Thoracic aorta (tissue), 2 donors: Measurements from ENCODE around the gene SSUH2. TPM values are rescaled to one million over a fixed set of nuclear protein-coding genes. Genes with fewer than 3 reads are reported as not detected.

Experiments used
- ATAC-seq: fragments of 150-250 bp; one replicate; pipeline ENCODE4 v1.8.0; 2017; ENCODE audit warnings: low read depth; ENCODE audit not compliant: insufficient number of reproducible peaks, low FRiP score
- DNase-seq: peaks from one replicate; pipeline ENCODE4 v3.0.0-alpha.2; 2020; ENCODE audit warnings: low spot score
- H3K27ac ChIP-seq, 2 donors: fragments of 200-600 bp; sonication (generic); 1 replicate in 1 of 2; 2 replicates in 1 of 2; pipeline ENCODE4 v1.5.1; 2016; ENCODE audit warnings: mild to moderate bottlenecking in 2 of 2, moderate library complexity in 2 of 2
- H3K27me3 ChIP-seq: fragments of 200-600 bp; sonication (generic); replicated peaks from 2 replicates; pipeline ENCODE4 v1.6.0; 2016; ENCODE audit warnings: mild to moderate bottlenecking; ENCODE audit not compliant: insufficient read depth
- H3K36me3 ChIP-seq: fragments of 200-600 bp; sonication (generic); one replicate; pipeline ENCODE4 v1.5.1; 2016
- H3K4me1 ChIP-seq, 2 donors: fragments of 200-600 bp; sonication (generic); 1 replicate in 1 of 2; 2 replicates in 1 of 2; pipeline versions ENCODE4 v1.5.1 to v1.6.0; 2016; ENCODE audit warnings: low read depth in 2 of 2, mild to moderate bottlenecking in 1 of 2; ENCODE audit not compliant: control insufficient read depth in 1 of 2
- H3K4me3 ChIP-seq: fragments of 200-600 bp; sonication (generic); 2 replicates; pipeline ENCODE4 v1.5.1; 2016; ENCODE audit warnings: mild to moderate bottlenecking
- H3K9me3 ChIP-seq: fragments of 200-600 bp; sonication (generic); 2 replicates; pipeline ENCODE4 v1.5.1; 2016
- CTCF ChIP-seq: fragments of 200-600 bp; sonication (generic); IDR thresholded peaks from one replicate; pipeline ENCODE4 v1.5.1; 2019; ENCODE audit warnings: antibody characterized with exemption
- total RNA-seq, 2 donors: library from RNA; depleted of rRNA; stranded (reverse); fragments of >200 nt; gene quantifications; one replicate each; pipeline versions ENCODE4 v1.1.0 to v1.2.3, GENCODE V29; 2016

SSUH2 gene
- total RNA-seq, 2 donors from 2014 or later, result 0.14 TPM; not detected in 1

GRCh38 chr3:8606701-8607231 lies 37.8 kb downstream of the SSUH2 start:
- Histone ChIP-seq H3K27ac (no peak overlapping the region), H3K4me3 (peak overlapping the region; percentile 13), H3K9me3 (no peaks in the 10 kb centered on the region), H3K4me1 (peaks cover 9 to 30% of the 10 kb centered on the region in 2 donors), H3K27me3 (no peaks in the 10 kb centered on the region), H3K36me3 (no peaks in the 10 kb centered on the region)
- TF ChIP-seq CTCF, result no peak
- no peak for ATAC-seq
- DNase-seq, result no peak

GRCh38 chr3:8604988-8605387 lies 39.6 kb downstream of the SSUH2 start:
- H3K36me3 ChIP-seq, result no peaks in the 10 kb centered on the region
- ATAC-seq (no peak), DNase-seq (no peak)
- no peaks in the 10 kb centered on the region for H3K9me3 ChIP-seq
- H3K27me3 ChIP-seq, result no peaks in the 10 kb centered on the region
- peaks cover 9 to 30% of the 10 kb centered on the region in 2 donors for H3K4me1 ChIP-seq
- no peak overlapping the region for H3K4me3 ChIP-seq
- TF ChIP-seq CTCF, result no peak
- H3K27ac ChIP-seq, result no peak overlapping the region

GRCh38 chr3:8604006-8604405 lies 40.6 kb downstream of the SSUH2 start:
- no peak for TF ChIP-seq CTCF
- Histone ChIP-seq H3K27ac (no peak overlapping the region), H3K4me1 (peaks cover 9 to 30% of the 10 kb centered on the region in 2 donors), H3K9me3 (no peaks in the 10 kb centered on the region), H3K36me3 (no peaks in the 10 kb centered on the region), H3K4me3 (no peak overlapping the region), H3K27me3 (no peaks in the 10 kb centered on the region)
- no peak for ATAC-seq
- DNase-seq, result no peak

GRCh38 chr3:8603115-8603710 lies 41.4 kb downstream of the SSUH2 start:
- no peaks in the 10 kb centered on the region for H3K36me3 ChIP-seq
- no peaks in the 10 kb centered on the region for H3K27me3 ChIP-seq
- no peak for ATAC-seq
- no peaks in the 10 kb centered on the region for H3K9me3 ChIP-seq
- no peak overlapping the region for H3K4me3 ChIP-seq
- peaks cover 9 to 30% of the 10 kb centered on the region in 2 donors for H3K4me1 ChIP-seq
- H3K27ac ChIP-seq, result peak overlapping the region in 1 of 2 donors; percentile 41
- DNase-seq, result no peak
- no peak for TF ChIP-seq CTCF

GRCh38 chr3:8600457-8600856 lies 44.1 kb downstream of the SSUH2 start:
- H3K27me3 ChIP-seq, result no peaks in the 10 kb centered on the region
- H3K27ac ChIP-seq, result no peak overlapping the region
- H3K4me3 ChIP-seq, result no peak overlapping the region
- H3K9me3 ChIP-seq, result no peaks in the 10 kb centered on the region
- no peak for TF ChIP-seq CTCF
- H3K36me3 ChIP-seq, result no peaks in the 10 kb centered on the region
- ATAC-seq, result no peak
- peaks cover 0 to 16% of the 10 kb centered on the region in 2 donors for H3K4me1 ChIP-seq
- DNase-seq, result no peak
